A549 (cell line): ENCODE results near the gene F5. TPM values are rescaled to one million over a fixed set of nuclear protein-coding genes. Genes with fewer than 3 reads are reported as not detected.

ENCODE experiments used
- ATAC-seq, 2 experiments: fragments of 200-7000 bp in 1 of 2; fragments of >200 bp in 1 of 2; cut with Nextera tagmentation in 1 of 2; cut with Tn5 transposase in 1 of 2; 3 replicates each; pipeline versions ENCODE4 v1.8.0 to v1.9.1; 2018 to 2020; ENCODE audit warnings: mild to moderate bottlenecking in 1 of 2, moderate library complexity in 1 of 2
- CTCF ChIA-PET: fragments of 300-600 bp; sonication (Branson Sonifier 250); formaldehyde crosslinking; extraction: SDS; loops from one replicate; lab custom pipeline; 2021; ENCODE audit warnings: antibody characterized with exemption, inconsistent platforms; lab: Yijun Ruan, JAX
- POLR2A ChIA-PET: fragments of 350-600 bp; formaldehyde crosslinking; extraction: SDS; loops from one replicate; lab custom pipeline; 2021; ENCODE audit warnings: antibody characterized with exemption, inconsistent platforms; lab: Yijun Ruan, JAX
- DNase-seq, 2 experiments: peaks; one replicate each; pipeline versions ENCODE4 v3.0.0 to v3.0.0-alpha.2; 2011 to 2016; ENCODE audit warnings: low read depth in 1 of 2, low spot score in 1 of 2
- FAIRE-seq: peaks from 2 replicates; lab custom pipeline; 2011; peaks lifted over from hg19 to GRCh38; lab: Jason Lieb, UNC
- H3K27ac ChIP-seq, 2 experiments: fragments of >200 bp; sonication (Bioruptor Twin); formaldehyde crosslinking; 3 replicates each; pipeline ENCODE4 v1.5.1; 2016 to 2017
- H3K4me1 ChIP-seq: fragments of >200 bp; sonication (Bioruptor Twin); formaldehyde crosslinking; 3 replicates; pipeline ENCODE4 v1.6.1; 2016
- H3K4me2 ChIP-seq: fragments of >200 bp; sonication (Bioruptor Twin); formaldehyde crosslinking; 3 replicates; pipeline ENCODE4 v1.6.1; 2016
- H3K4me3 ChIP-seq: fragments of >200 bp; sonication (Bioruptor Twin); formaldehyde crosslinking; 3 replicates; pipeline ENCODE4 v1.5.1; 2016
- H3K9me3 ChIP-seq: fragments of >200 bp; sonication (Bioruptor Twin); formaldehyde crosslinking; 3 replicates; pipeline ENCODE4 v1.6.1; 2016
- ATOH8 ChIP-seq: fragments of 250-450 bp; sonication (Bioruptor Pico); IDR thresholded peaks from 2 replicates; pipeline ENCODE4 v1.5.0; 2020; ENCODE audit warnings: low read depth, mild to moderate bottlenecking, moderate library complexity
- BHLHE40 ChIP-seq: IDR thresholded peaks from 2 replicates; pipeline ENCODE4 v1.6.1; 2012; ENCODE audit warnings: low read depth, low read length, inconsistent platforms
- CEBPB ChIP-seq, 2 experiments: fragments of >200 bp in 1 of 2; sonication (Bioruptor Twin) in 1 of 2; formaldehyde crosslinking in 1 of 2; IDR thresholded peaks; 2 replicates each; pipeline ENCODE4 v1.6.1; 2012 to 2016
- CHD2 ChIP-seq: fragments of 150-350 bp; IDR thresholded peaks from 2 replicates; pipeline ENCODE4 v1.6.1; 2014; ENCODE audit warnings: low read length; ENCODE audit not compliant: partially characterized antibody
- E2F6 ChIP-seq: IDR thresholded peaks from 2 replicates; pipeline ENCODE4 v1.6.1; 2012; ENCODE audit warnings: low read depth, borderline replicate concordance
- EHMT2 ChIP-seq: fragments of 200-600 bp; sonication (generic); IDR thresholded peaks from 2 replicates; pipeline ENCODE4 v1.6.1; 2016; ENCODE audit warnings: antibody characterized with exemption, low read depth, mild to moderate bottlenecking, moderate library complexity
- EP300 ChIP-seq, 2 experiments: fragments of >200 bp; sonication (Bioruptor Twin); formaldehyde crosslinking; IDR thresholded peaks; 2 replicates in 1 of 2; 3 replicates in 1 of 2; pipeline ENCODE4 v1.6.1; 2016 to 2017
- FOXS1 ChIP-seq: fragments of 250-450 bp; sonication (Bioruptor Pico); IDR thresholded peaks from 2 replicates; pipeline ENCODE4 v1.5.0; 2020; ENCODE audit warnings: mild to moderate bottlenecking, moderate library complexity
- HES2 ChIP-seq: fragments of >200 bp; sonication (Bioruptor Twin); formaldehyde crosslinking; IDR thresholded peaks from 2 replicates; pipeline ENCODE4 v1.6.1; 2016
- HOXB5 ChIP-seq: fragments of 250-450 bp; sonication (Bioruptor Pico); IDR thresholded peaks from 2 replicates; pipeline ENCODE4 v1.5.0; 2020; ENCODE audit warnings: mild to moderate bottlenecking, moderate library complexity
- KDM1A ChIP-seq: fragments of 200-600 bp; sonication (generic); IDR thresholded peaks from 2 replicates; pipeline ENCODE4 v1.6.1; 2016; ENCODE audit warnings: low read depth, mild to moderate bottlenecking
- POLR2AphosphoS2 ChIP-seq: conservative IDR thresholded peaks from 2 replicates; pipeline ENCODE4 v1.6.1; 2012; ENCODE audit warnings: low read length, improper control_type of control experiment, inconsistent platforms
- RAD21 ChIP-seq, 2 experiments: fragments of >200 bp in 1 of 2; sonication (Bioruptor Twin) in 1 of 2; formaldehyde crosslinking in 1 of 2; IDR thresholded peaks in 1 of 2; conservative IDR thresholded peaks in 1 of 2; 2 replicates in 1 of 2; 3 replicates in 1 of 2; pipeline ENCODE4 v1.6.1; 2012 to 2018; ENCODE audit warnings: inconsistent platforms in 1 of 2
- SREBF2 ChIP-seq: fragments of 450-650 bp; IDR thresholded peaks from 2 replicates; pipeline ENCODE4 v1.6.1; 2014; ENCODE audit warnings: mild to moderate bottlenecking, moderate library complexity
- ZFP36 ChIP-seq: fragments of 450-650 bp; IDR thresholded peaks from 2 replicates; pipeline ENCODE4 v1.6.1; 2014; ENCODE audit warnings: borderline replicate concordance; ENCODE audit not compliant: partially characterized antibody
- WGBS: methylation state at CpG from one replicate; pipeline ENCODE4 v1.1.6; 2017; ENCODE audit errors: missing lambda C conversion rate; 5-methylcytosine and 5-hydroxymethylcytosine counted together
- polyA plus RNA-seq, 4 experiments: library from polyadenylated mRNA; depleted of rRNA in 3 of 4; stranded (reverse); fragments of >200 nt; fragmentation: RNase III in 1 of 4; extraction: RNeasy Plus Mini Kit Qiagen cat#74134 plus additional on column Dnase treatment in 1 of 4; gene quantifications; 2 replicates in 3 of 4; 3 replicates in 1 of 4; pipeline ENCODE4 v1.2.3, GENCODE V29; 2011 to 2017
- TF ChIP-seq, protein P1 (sequence below): fragments of 200-600 bp; sonication (generic); IDR thresholded peaks from 2 replicates; pipeline ENCODE4 v1.6.1; 2016; ENCODE audit warnings: antibody characterized with exemption, mild to moderate bottlenecking, moderate library complexity

F5 gene
- polyA plus RNA-seq, 2 of the 4 experiments (the other 2 are of a cell fraction), result 0.04 to 0.36 TPM

DNA sequence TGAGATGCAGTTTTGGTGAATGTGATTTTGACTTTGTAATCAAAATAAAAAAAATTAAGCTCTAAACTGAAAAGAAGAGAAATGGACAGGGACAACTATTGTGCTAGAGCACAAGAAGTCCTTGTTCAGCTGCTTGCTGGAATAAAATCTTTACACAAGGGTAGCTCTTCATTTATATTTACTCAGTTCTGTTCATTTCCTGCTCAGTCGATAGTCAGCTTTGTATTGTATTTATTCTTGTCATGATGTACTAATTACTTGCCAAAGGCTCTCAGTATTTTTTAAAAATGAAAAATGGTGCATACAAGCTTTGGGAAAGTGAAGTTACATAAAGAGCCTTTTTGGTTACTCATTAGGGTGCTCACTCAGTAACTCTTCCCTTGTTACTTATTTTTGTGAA lies 17.8 kb downstream of the F5 start:
- WGBS, result 10% methylated on average over 1 of the region's 1 CpG
- DNase-seq, result no peak
- H3K4me1 ChIP-seq, result peaks cover 26% of the 10 kb centered on the region; the same call in 2 of the 3 replicates
- FAIRE-seq, result no peak
- no peak overlapping the region for H3K4me3 ChIP-seq
- H3K27ac ChIP-seq, result no peak overlapping the region
- H3K9me3 ChIP-seq, result 0 out of 3 replicates have a peak, but pooled peaks cover 3% of the 10 kb centered on the region
- no peak overlapping the region for H3K4me2 ChIP-seq
- ChIA-PET CTCF (interaction anchor here (1.1 to 1.4 kb wide), 2 partner anchors 9 to 22 kb away, joined by 3 to 4 read pairs; no protein-coding TSS in a partner anchor), POLR2A (no interaction called here)
- TF ChIP-seq SREBF2, result no peak
- TF ChIP-seq HOXB5 (CRISPR knock-in tag), result no peak
- no peak for TF ChIP-seq KDM1A
- TF ChIP-seq FOXS1 (CRISPR knock-in tag), result no peak
- no peak for TF ChIP-seq ZFP36
- no peak for TF ChIP-seq EP300 (IDR thresholded peaks at IDR 0.05)
- TF ChIP-seq, protein P1, sequence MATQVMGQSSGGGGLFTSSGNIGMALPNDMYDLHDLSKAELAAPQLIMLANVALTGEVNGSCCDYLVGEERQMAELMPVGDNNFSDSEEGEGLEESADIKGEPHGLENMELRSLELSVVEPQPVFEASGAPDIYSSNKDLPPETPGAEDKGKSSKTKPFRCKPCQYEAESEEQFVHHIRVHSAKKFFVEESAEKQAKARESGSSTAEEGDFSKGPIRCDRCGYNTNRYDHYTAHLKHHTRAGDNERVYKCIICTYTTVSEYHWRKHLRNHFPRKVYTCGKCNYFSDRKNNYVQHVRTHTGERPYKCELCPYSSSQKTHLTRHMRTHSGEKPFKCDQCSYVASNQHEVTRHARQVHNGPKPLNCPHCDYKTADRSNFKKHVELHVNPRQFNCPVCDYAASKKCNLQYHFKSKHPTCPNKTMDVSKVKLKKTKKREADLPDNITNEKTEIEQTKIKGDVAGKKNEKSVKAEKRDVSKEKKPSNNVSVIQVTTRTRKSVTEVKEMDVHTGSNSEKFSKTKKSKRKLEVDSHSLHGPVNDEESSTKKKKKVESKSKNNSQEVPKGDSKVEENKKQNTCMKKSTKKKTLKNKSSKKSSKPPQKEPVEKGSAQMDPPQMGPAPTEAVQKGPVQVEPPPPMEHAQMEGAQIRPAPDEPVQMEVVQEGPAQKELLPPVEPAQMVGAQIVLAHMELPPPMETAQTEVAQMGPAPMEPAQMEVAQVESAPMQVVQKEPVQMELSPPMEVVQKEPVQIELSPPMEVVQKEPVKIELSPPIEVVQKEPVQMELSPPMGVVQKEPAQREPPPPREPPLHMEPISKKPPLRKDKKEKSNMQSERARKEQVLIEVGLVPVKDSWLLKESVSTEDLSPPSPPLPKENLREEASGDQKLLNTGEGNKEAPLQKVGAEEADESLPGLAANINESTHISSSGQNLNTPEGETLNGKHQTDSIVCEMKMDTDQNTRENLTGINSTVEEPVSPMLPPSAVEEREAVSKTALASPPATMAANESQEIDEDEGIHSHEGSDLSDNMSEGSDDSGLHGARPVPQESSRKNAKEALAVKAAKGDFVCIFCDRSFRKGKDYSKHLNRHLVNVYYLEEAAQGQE, result no peak
- no peak for TF ChIP-seq POLR2AphosphoS2
- TF ChIP-seq CHD2, result no peak
- TF ChIP-seq ATOH8 (CRISPR knock-in tag), result no peak
- no peak for TF ChIP-seq CEBPB (IDR thresholded peaks at IDR 0.05)
- no peak for TF ChIP-seq E2F6
- TF ChIP-seq EHMT2, result no peak
- TF ChIP-seq RAD21 (conservative IDR thresholded peaks at IDR 0.05 in 1 of 2, IDR thresholded peaks at IDR 0.05 in 1 of 2), result no peak
- TF ChIP-seq, all 56 proteins: peak for 0
- no peak for ATAC-seq

DNA sequence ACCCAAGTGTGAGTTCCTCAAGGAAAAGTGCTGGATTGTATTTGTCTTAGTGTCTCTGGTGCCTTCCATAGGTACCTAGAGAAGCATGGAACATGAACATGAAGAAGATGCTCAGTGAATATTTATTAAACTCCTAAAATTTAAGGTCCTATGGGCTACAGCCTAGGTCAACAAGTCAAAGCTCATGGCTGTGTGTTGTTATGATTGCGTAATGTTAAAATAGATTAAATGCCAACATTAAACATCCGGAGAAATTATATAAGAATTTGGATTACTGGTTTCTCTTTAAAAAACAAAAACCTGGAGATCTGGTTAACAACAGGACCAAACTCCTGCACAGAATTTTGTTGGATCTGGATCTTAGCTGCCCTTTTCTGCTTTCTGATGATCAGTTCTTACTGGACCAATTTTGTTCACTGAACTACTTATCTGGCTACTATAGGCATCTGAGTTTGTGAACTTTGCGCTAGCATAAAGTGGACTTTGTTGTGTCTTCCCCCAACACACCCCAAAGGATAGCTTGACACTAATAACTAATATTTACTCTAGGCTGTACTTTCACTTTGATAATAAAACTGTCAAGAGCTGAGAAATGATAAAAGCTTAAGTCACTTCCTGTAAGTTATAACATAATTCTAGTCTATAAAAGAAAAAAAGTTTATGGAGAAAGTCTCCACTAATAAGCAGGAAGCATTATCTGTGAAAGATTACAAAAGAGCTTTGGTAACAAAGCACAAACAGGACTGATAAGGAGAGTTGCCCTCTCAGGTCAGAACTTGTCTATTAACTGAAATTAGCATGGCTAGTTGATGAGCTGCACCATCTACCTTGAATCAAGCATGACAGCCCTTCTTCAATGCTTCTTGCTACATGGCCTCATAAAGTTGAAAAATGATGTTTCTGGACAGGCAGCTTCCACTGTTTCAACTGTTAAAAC lies 20.7 kb downstream of the F5 start:
- CTCF ChIA-PET, result interaction anchor here (1.4 kb wide), 1 partner anchor 36 kb away, joined by 5 read pairs; no protein-coding TSS in a partner anchor
- DNase-seq (no peak), ATAC-seq (no peak), FAIRE-seq (no peak)
- 0 out of 3 replicates have a peak, but pooled peaks cover 9% of the 10 kb centered on the region for H3K9me3 ChIP-seq
- peaks cover 12% of the 10 kb centered on the region; the same call in 2 of the 3 replicates for H3K4me1 ChIP-seq
- 65% methylated on average over 3 of the region's 3 CpGs for WGBS
- no peak overlapping the region for H3K4me3 ChIP-seq
- H3K27ac ChIP-seq, result no peak overlapping the region
- no peak for TF ChIP-seq HES2
- peak; percentile 35 to 65; a peak in 3 of 4 replicates for TF ChIP-seq CEBPB (IDR thresholded peaks at IDR 0.05)
- no peak for TF ChIP-seq BHLHE40
- TF ChIP-seq, protein P1, result no peak
- no peak for TF ChIP-seq ATOH8 (CRISPR knock-in tag)
- TF ChIP-seq, all 56 proteins: peak for 1
- POLR2A ChIA-PET, result no interaction called here
- 0 out of 3 replicates have a peak overlapping the region, but pooled peaks have one; percentile 10 for H3K4me2 ChIP-seq
